Transverse colon (tissue), 3 donors: ENCODE data around the gene CRADD.

Source experiments
- CTCF ChIP-seq, 5 experiments: fragments of 200-600 bp in 3 of 5; fragments of 450-650 bp in 2 of 5; sonication (generic) in 3 of 5; IDR thresholded peaks; 1 replicate in 2 of 5; 2 replicates in 3 of 5; pipeline ENCODE4 v1.5.1; 2016 to 2017; ENCODE audit warnings: antibody characterized with exemption in 5 of 5, inconsistent platforms in 3 of 5, mild to moderate bottlenecking in 2 of 5, moderate library complexity in 1 of 5
- POLR2A ChIP-seq: fragments of 450-650 bp; IDR thresholded peaks from one replicate; pipeline ENCODE4 v1.6.1; 2016; ENCODE audit warnings: antibody characterized with exemption, mild to moderate bottlenecking, moderate library complexity

GRCh38 chr12:93889516-93890212, 212.5 kb downstream of the CRADD start:
- TF ChIP-seq CTCF (IDR thresholded peaks at IDR 0.05) (no peak), POLR2A (no peak)
